Measurements from ENCODE around the gene RNF11.

RNF11 gene

DNA sequence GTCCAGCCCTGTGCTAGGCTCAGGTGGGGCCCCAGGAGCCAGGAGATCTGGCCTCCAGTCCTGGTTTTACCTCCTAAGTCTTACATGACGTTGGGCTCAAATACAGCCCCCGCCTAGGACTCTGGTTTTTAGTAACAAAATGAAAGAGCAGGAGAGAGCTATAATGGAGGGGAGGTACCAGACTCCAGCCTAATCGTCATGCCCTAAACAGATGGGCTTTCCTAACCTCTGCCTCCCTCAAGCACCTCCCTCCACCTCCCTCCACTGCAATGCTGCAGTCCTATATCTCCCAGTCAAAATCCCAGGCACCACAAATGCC, 65.7 kb downstream of the RNF11 start:
- in situ Hi-C loops (cut with HindIII; ENCODE audit: low sequenced_read_pairs), result no loop called here
- DNase-seq (ENCODE audit: low read depth), result no peak
- no peak overlapping the region for H3K4me3 ChIP-seq (ENCODE audit: low read depth, low read length)
- TF ChIP-seq, protein P1, sequence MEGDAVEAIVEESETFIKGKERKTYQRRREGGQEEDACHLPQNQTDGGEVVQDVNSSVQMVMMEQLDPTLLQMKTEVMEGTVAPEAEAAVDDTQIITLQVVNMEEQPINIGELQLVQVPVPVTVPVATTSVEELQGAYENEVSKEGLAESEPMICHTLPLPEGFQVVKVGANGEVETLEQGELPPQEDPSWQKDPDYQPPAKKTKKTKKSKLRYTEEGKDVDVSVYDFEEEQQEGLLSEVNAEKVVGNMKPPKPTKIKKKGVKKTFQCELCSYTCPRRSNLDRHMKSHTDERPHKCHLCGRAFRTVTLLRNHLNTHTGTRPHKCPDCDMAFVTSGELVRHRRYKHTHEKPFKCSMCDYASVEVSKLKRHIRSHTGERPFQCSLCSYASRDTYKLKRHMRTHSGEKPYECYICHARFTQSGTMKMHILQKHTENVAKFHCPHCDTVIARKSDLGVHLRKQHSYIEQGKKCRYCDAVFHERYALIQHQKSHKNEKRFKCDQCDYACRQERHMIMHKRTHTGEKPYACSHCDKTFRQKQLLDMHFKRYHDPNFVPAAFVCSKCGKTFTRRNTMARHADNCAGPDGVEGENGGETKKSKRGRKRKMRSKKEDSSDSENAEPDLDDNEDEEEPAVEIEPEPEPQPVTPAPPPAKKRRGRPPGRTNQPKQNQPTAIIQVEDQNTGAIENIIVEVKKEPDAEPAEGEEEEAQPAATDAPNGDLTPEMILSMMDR (IDR thresholded peaks at IDR 0.05; ENCODE audit: low read depth, low read length, missing control alignments), result no peak

DNA sequence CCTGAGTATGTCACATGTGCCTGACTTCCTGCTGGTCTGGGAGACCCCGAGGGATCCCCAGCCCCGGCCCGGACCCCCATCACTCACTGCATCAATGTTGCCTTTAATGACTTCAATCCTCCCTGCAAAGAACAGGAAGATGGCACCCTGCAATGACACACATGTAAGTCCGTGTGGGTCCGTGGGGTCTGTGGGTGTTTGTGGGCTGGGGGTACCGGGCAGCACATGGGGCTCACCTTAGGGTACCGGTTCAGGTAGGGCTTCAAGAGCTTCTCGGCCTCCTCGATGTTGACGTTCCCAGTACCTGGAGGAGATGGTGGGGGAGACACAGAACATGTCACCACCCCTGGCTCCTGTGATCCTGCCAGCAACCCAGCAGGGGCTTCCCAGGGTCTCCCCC, 66.2 kb downstream of the RNF11 start:
- DNase-seq (ENCODE audit: low read depth), result no peak
- in situ Hi-C loops (cut with HindIII; ENCODE audit: low sequenced_read_pairs), result no loop called here
- TF ChIP-seq, protein P1 (IDR thresholded peaks at IDR 0.05; ENCODE audit: low read depth, low read length, missing control alignments), result no peak
- H3K4me3 ChIP-seq (ENCODE audit: low read depth, low read length), result no peak overlapping the region

DNA sequence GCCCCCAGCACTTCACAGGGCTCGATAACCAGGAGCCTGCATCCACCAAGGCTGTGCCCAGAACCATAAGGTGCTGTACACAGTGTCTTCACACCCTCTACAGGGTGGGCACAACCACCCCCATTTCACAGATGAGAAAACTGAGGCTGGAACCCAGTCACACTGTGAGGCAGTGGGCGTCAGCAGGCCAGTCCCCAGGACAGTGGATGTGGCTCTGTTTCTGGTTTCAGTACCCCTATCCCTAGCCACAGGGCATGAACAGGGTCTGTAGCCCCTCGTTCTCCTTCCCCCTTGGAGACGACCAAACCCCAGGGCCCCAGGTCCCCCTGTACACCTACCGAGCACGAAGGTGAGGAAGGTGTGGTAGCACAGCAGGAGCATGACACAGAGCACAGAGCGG, 66.7 kb downstream of the RNF11 start:
- no peak overlapping the region for H3K4me3 ChIP-seq (ENCODE audit: low read depth, low read length)
- TF ChIP-seq, protein P1 (IDR thresholded peaks at IDR 0.05; ENCODE audit: low read depth, low read length, missing control alignments), result no peak
- in situ Hi-C loops (cut with HindIII; ENCODE audit: low sequenced_read_pairs), result no loop called here
- no peak for DNase-seq (ENCODE audit: low read depth)

DNA sequence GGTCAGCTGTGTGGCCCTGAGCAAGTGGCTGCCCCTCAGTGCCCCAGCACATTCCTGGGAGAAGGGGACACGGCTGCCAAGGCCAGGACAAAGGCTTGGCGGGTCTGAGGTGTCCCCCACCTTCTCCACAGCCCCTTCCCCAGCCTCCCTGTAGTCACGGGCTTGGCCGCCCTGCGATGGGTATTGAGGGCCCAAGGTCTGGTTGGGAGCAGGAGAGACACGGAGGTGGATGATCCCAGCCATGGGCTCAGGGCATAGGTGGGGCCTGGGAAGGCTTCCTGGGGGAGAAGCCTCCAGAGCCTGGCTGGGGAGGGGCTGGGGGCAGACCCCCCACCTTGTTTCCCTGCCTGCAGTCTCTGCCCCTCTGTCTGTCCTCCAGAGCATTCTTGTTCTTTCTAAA, 67.2 kb downstream of the RNF11 start:
- no peak overlapping the region for H3K4me3 ChIP-seq (ENCODE audit: low read depth, low read length)
- TF ChIP-seq, protein P1 (IDR thresholded peaks at IDR 0.05; ENCODE audit: low read depth, low read length, missing control alignments), result no peak
- DNase-seq (ENCODE audit: low read depth), result no peak
- in situ Hi-C loops (cut with HindIII; ENCODE audit: low sequenced_read_pairs), result no loop called here

DNA sequence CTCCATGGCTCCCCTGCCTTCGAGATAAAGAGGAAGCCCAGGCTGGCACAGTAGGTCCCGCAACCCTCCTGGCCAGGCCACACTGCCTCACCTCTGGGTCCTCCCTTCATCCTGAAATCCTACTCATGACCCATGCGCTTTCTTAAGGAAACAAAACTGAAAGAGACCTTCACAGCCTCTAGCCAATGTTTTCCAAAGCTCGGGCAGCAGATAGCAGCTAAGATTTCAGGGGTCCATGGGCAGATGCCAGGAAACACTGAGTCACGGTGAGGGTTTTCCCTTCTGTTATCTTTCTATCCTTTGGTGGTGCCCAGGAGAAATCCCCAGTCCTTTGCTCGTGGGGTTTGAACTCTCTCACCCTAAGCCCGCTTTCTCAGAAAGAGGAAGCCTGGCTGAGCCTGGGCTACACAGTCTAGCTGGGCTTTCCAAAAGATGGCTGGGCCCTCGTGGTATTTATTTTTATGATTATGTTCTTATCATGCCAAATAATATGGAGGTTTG, 67.7 kb downstream of the RNF11 start:
- no peak overlapping the region for H3K4me3 ChIP-seq (ENCODE audit: low read depth, low read length)
- in situ Hi-C loops (cut with HindIII; ENCODE audit: low sequenced_read_pairs), result no loop called here
- TF ChIP-seq, protein P1 (IDR thresholded peaks at IDR 0.05; ENCODE audit: low read depth, low read length, missing control alignments), result no peak
- DNase-seq (ENCODE audit: low read depth), result no peak

DNA sequence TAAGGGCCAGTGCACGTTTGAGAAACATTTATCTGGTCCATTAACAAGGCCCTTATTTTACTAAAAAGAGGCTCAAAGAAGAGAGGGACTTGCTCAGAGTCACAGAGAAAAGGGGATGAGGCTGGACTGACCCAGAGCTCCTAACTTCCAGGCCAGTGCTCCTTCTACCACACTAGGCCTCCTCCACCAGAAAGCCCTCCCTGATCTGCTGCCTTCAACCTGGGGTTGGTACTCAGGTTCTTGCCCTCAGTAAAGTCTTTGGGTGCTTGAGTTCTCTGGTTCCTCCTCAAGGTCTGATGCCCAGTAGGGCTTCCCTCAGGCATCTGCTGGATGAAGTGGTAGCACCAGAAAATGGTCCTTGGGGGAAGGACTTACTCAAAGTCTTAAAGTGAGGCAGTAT, 68.3 kb downstream of the RNF11 start:
- TF ChIP-seq, protein P1 (IDR thresholded peaks at IDR 0.05; ENCODE audit: low read depth, low read length, missing control alignments), result no peak
- in situ Hi-C loops (cut with HindIII; ENCODE audit: low sequenced_read_pairs), result no loop called here
- no peak for DNase-seq (ENCODE audit: low read depth)
- H3K4me3 ChIP-seq (ENCODE audit: low read depth, low read length), result no peak overlapping the region

DNA sequence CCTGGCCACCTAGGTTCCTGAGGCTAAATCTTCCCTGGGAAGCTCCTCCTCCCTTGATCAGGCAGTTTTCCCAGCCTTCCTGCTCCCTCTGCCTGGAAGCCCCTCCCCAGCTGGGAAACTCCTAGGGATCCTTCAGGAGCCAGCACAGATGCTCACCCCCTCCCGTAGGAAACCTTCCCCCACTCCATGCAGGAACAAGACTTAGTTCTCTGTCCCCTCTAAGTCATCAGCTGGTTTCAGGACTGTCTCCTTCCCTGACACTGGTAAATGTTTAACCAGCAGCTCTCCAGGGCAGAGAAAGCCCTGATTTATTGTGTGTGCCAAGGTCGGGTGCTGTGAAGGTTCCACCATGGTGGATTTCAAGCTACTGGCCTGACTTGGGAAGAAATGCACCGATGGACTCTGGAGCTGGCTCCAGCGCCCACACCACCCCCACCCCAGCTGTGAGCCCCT, 69.3 kb downstream of the RNF11 start:
- in situ Hi-C loops (cut with HindIII; ENCODE audit: low sequenced_read_pairs), result no loop called here
- TF ChIP-seq, protein P1 (IDR thresholded peaks at IDR 0.05; ENCODE audit: low read depth, low read length, missing control alignments), result no peak
- DNase-seq (ENCODE audit: low read depth), result no peak
- no peak overlapping the region for H3K4me3 ChIP-seq (ENCODE audit: low read depth, low read length)
